Stimulated activated naive CD8-positive, alpha-beta T cell treated with anti-CD3 and anti-CD28 coated beads, Interleukin-15, Interleukin-2, amounts not matched to agents 100 U/mL and 50 U/mL, for 24 hours (primary cell): ENCODE measurements around the gene MCMBP.

Source experiments
- ATAC-seq: fragments of 150-1000 bp; cut with Tn5 transposase; one replicate; pipeline ENCODE4 v1.10.0; 2021
- DNase-seq: peaks from one replicate; pipeline ENCODE4 v3.0.0; 2021

Gene MCMBP

GRCh38 chr10:119782981-119783664 is 89.5 kb downstream of the MCMBP start:
- ATAC-seq (no peak), DNase-seq (no peak)

GRCh38 chr10:119781498-119781897 is 91.1 kb downstream of the MCMBP start:
- ATAC-seq, result no peak

GRCh38 chr10:119780879-119781480 is 91.7 kb downstream of the MCMBP start:
- no peak for ATAC-seq
- DNase-seq, result no peak

More at GRCh38 chr10:119781498-119781897, 91.1 kb downstream of the MCMBP start:
- no peak for DNase-seq
